Skeletal muscle satellite cell (primary cell): ENCODE measurements around the gene GPI.

ENCODE experiments used
- H3K27me3 ChIP-seq: 2 replicates; pipeline ENCODE4 v1.7.0; 2013; ENCODE audit warnings: low read length; ENCODE audit not compliant: control insufficient read depth, insufficient read depth
- H3K36me3 ChIP-seq: 2 replicates; pipeline ENCODE4 v1.7.0; 2013; ENCODE audit warnings: mild to moderate bottlenecking, control low read depth, low read length; ENCODE audit not compliant: insufficient read depth
- H3K4me1 ChIP-seq: 2 replicates; pipeline ENCODE4 v1.7.0; 2013; ENCODE audit warnings: low read length; ENCODE audit not compliant: control insufficient read depth, insufficient read depth
- H3K4me2 ChIP-seq: 2 replicates; pipeline ENCODE4 v1.7.0; 2013; ENCODE audit warnings: mild to moderate bottlenecking, low read length
- H3K4me3 ChIP-seq: 2 replicates; pipeline ENCODE4 v1.7.0; 2013; ENCODE audit warnings: low read length
- H3K9ac ChIP-seq: 2 replicates; pipeline ENCODE4 v1.7.0; 2013; ENCODE audit warnings: mild to moderate bottlenecking, low read depth, low read length, moderate library complexity
- H3K9me3 ChIP-seq: replicated peaks from 2 replicates; pipeline ENCODE4 v1.7.0; 2013; ENCODE audit warnings: mild to moderate bottlenecking, control low read depth, low read length

GPI gene

DNA sequence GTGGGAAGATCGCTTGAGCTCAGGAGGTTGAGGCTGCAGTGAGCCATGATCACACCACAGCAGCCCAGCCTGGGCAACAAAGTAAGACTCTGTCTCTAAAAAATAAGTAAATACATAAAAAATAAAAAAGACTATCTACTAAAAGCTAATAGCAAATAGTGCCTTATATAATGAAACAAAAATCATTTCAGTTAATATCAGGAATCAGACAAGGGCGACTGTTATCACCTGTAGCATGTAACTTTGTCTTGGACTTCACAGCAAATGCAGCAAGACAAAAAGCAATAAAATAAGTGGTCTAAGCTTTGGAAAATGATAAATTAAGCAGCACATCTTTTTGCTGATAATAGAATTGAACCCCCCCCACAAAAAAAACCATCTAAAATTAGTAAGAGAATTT, 21.2 kb upstream of the GPI start:
- H3K9me3 ChIP-seq, result no peaks in the 10 kb centered on the region
- H3K9ac ChIP-seq, result no peak overlapping the region
- H3K4me2 ChIP-seq, result no peak overlapping the region
- no peak overlapping the region for H3K4me3 ChIP-seq
- H3K27me3 ChIP-seq, result no peaks in the 10 kb centered on the region
- no peaks in the 10 kb centered on the region for H3K4me1 ChIP-seq
- H3K36me3 ChIP-seq, result peaks cover 53% of the 10 kb centered on the region

GRCh38 chr19:34345947-34346351, 19.0 kb upstream of the GPI start:
- Histone ChIP-seq H3K4me1 (no peaks in the 10 kb centered on the region), H3K4me2 (no peak overlapping the region), H3K4me3 (no peak overlapping the region), H3K9ac (no peak overlapping the region), H3K27me3 (no peaks in the 10 kb centered on the region), H3K36me3 (peaks cover 38% of the 10 kb centered on the region), H3K9me3 (no peaks in the 10 kb centered on the region)

GRCh38 chr19:34347561-34348165, 17.3 kb upstream of the GPI start:
- Histone ChIP-seq H3K27me3 (no peaks in the 10 kb centered on the region), H3K36me3 (peaks cover 34% of the 10 kb centered on the region), H3K4me2 (no peak overlapping the region), H3K4me1 (no peaks in the 10 kb centered on the region), H3K9me3 (no peaks in the 10 kb centered on the region), H3K4me3 (no peak overlapping the region), H3K9ac (no peak overlapping the region)

DNA sequence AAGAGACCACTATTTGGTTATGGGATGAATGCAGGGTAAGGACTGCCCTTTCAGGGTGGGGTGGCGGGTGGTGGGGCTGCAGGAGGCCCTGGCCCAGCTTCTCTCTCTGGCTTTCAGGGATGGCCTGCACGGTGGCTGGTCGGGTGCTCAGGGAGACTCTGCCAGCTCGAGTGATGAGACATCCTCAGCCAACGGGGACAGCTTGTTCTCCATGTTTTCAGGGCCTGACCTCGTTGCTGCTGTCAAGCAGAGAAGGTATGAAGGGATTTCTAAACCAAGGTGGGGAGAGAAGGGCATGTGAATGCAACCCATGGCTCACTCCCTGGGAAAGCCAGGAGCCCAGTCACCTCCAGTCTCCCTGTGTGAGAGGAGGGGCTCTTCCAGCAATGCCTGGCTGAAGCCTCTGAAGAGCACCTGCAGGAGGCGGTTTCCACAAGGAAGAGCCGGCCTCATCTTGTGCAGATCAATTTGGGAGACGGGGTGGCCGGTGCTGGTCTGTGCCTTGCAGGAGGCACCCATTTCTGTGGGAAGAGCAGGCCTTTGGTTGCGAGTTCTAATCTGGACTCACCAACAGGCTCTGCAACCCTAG, 16.0 kb upstream of the GPI start:
- H3K9ac ChIP-seq, result no peak overlapping the region
- no peaks in the 10 kb centered on the region for H3K4me1 ChIP-seq
- no peak overlapping the region for H3K4me2 ChIP-seq
- no peaks in the 10 kb centered on the region for H3K27me3 ChIP-seq
- no peak overlapping the region for H3K4me3 ChIP-seq
- no peaks in the 10 kb centered on the region for H3K9me3 ChIP-seq
- peaks cover 35% of the 10 kb centered on the region for H3K36me3 ChIP-seq

DNA sequence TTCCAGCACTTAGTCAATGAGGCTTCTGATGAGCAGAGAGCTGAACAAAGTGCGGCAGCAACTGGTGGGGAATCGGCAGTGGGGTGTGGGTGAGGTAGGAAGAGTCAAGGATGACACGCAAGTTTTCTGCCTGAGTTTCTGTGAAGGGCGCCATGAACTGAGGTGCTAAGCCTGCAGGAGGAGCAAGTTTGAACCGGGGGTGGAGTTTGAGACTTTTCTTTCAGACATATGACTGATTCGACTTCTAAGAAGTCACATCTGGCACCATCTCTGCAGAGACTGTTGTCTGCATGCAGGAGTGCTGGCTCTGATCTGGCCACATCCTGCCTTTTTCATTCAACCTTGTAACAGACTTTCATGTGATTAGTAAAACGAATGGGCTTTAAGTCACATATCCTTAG, 14.8 kb upstream of the GPI start:
- no peak overlapping the region for H3K9ac ChIP-seq
- no peaks in the 10 kb centered on the region for H3K4me1 ChIP-seq
- H3K36me3 ChIP-seq, result peaks cover 34% of the 10 kb centered on the region
- H3K9me3 ChIP-seq, result no peaks in the 10 kb centered on the region
- H3K27me3 ChIP-seq, result no peaks in the 10 kb centered on the region
- no peak overlapping the region for H3K4me2 ChIP-seq
- H3K4me3 ChIP-seq, result no peak overlapping the region

GRCh38 chr19:34351382-34351826, 13.6 kb upstream of the GPI start:
- Histone ChIP-seq H3K4me3 (no peak overlapping the region), H3K36me3 (peaks cover 34% of the 10 kb centered on the region), H3K4me1 (no peaks in the 10 kb centered on the region), H3K9me3 (no peaks in the 10 kb centered on the region), H3K27me3 (no peaks in the 10 kb centered on the region), H3K4me2 (no peak overlapping the region), H3K9ac (no peak overlapping the region)

- H3K4me1 ChIP-seq, result peaks cover 3% of the 10 kb centered on the region
- H3K36me3 ChIP-seq, result peaks cover 25% of the 10 kb centered on the region
- no peaks in the 10 kb centered on the region for H3K9me3 ChIP-seq
- no peaks in the 10 kb centered on the region for H3K27me3 ChIP-seq
- no peak overlapping the region for H3K4me2 ChIP-seq
- H3K4me3 ChIP-seq, result no peak overlapping the region
- no peak overlapping the region for H3K9ac ChIP-seq
Observed at GRCh38 chr19:34353546-34353945, 11.4 kb upstream of the GPI start.

GRCh38 chr19:34355201-34355600, 9.8 kb upstream of the GPI start:
- no peaks in the 10 kb centered on the region for H3K27me3 ChIP-seq
- no peak overlapping the region for H3K4me3 ChIP-seq
- peaks cover 17% of the 10 kb centered on the region for H3K4me1 ChIP-seq
- H3K9me3 ChIP-seq, result no peaks in the 10 kb centered on the region
- no peak overlapping the region for H3K4me2 ChIP-seq
- peaks cover 25% of the 10 kb centered on the region for H3K36me3 ChIP-seq
- H3K9ac ChIP-seq, result no peak overlapping the region

GRCh38 chr19:34356875-34357274, 8.1 kb upstream of the GPI start:
- Histone ChIP-seq H3K36me3 (peaks cover 18% of the 10 kb centered on the region), H3K4me1 (peaks cover 17% of the 10 kb centered on the region), H3K27me3 (no peaks in the 10 kb centered on the region), H3K9ac (no peak overlapping the region), H3K4me3 (no peak overlapping the region), H3K9me3 (no peaks in the 10 kb centered on the region), H3K4me2 (no peak overlapping the region)

- Histone ChIP-seq H3K9me3 (no peaks in the 10 kb centered on the region), H3K4me3 (no peak overlapping the region), H3K27me3 (no peaks in the 10 kb centered on the region), H3K4me2 (no peak overlapping the region), H3K4me1 (peaks cover 17% of the 10 kb centered on the region), H3K9ac (no peak overlapping the region), H3K36me3 (peaks cover 15% of the 10 kb centered on the region)
Observed at GRCh38 chr19:34357431-34357830, 7.6 kb upstream of the GPI start.

- H3K9ac ChIP-seq, result peak overlapping the region; percentile 84
- peak overlapping the region; percentile 65 for H3K4me3 ChIP-seq
- H3K36me3 ChIP-seq, result peaks cover 4% of the 10 kb centered on the region
- no peaks in the 10 kb centered on the region for H3K27me3 ChIP-seq
- peak overlapping the region; percentile 89 for H3K4me2 ChIP-seq
- peaks cover 17% of the 10 kb centered on the region for H3K4me1 ChIP-seq
- no peaks in the 10 kb centered on the region for H3K9me3 ChIP-seq
Observed at GRCh38 chr19:34359140-34359953, 5.6 kb upstream of the GPI start.
